GM12801 (cell line): ENCODE measurements around the gene PARM1.

ENCODE experiments used
- CTCF ChIP-seq: IDR thresholded peaks from one replicate; pipeline ENCODE4 v1.5.1; 2011; ENCODE audit warnings: control low read depth; ENCODE audit not compliant: insufficient read length; ENCODE audit errors: extremely low read depth

The PARM1 gene, protein sequence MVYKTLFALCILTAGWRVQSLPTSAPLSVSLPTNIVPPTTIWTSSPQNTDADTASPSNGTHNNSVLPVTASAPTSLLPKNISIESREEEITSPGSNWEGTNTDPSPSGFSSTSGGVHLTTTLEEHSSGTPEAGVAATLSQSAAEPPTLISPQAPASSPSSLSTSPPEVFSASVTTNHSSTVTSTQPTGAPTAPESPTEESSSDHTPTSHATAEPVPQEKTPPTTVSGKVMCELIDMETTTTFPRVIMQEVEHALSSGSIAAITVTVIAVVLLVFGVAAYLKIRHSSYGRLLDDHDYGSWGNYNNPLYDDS

DNA sequence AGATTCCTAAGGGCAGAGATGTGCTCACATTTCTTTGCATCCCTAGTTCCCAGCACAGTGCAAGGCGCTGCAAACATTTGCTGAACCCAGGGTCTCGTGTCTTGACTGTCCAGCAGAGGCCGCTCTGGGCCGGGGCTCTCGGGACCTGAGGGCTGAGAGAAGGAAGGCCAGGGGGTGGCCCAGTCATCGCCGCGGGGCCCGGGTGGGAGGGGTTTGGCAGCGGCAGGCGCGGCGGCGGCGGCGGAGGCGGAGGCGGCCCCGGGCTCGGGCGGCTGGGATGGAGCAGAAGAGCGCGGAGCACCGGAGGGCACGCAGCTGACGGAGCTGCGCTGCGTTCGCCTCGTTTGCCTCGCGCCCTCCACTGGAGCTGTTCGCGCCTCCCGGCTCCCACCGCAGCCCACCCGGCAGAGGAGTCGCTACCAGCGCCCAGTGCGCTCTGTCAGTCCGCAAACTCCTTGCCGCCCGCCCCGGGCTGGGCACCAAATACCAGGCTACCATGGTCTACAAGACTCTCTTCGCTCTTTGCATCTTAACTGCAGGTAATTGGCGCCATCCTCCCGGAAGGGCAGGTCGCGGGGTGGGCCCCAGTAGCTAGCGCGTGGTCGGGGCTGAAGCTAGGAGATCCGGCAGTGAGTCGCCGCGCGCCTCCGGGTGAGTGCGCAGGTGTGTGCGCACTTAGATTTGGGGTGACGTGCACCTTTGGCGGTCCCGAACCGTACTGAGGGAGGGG, at the start of gene PARM1:
Gene PARM1 (plus strand): TSS at position 285 of the 730 bp plus-strand sequence. CDS start 212 bp downstream, at position 497.
- no peak for TF ChIP-seq CTCF

- TF ChIP-seq CTCF: no peak
These were observed 48.6 kb upstream of the PARM1 start for GRCh38 chr4:74884266-74884665.

GRCh38 chr4:74886484-74886883, 46.4 kb upstream of the PARM1 start:
- no peak for TF ChIP-seq CTCF

GRCh38 chr4:74890341-74890740, 42.6 kb upstream of the PARM1 start:
- TF ChIP-seq CTCF: no peak

DNA sequence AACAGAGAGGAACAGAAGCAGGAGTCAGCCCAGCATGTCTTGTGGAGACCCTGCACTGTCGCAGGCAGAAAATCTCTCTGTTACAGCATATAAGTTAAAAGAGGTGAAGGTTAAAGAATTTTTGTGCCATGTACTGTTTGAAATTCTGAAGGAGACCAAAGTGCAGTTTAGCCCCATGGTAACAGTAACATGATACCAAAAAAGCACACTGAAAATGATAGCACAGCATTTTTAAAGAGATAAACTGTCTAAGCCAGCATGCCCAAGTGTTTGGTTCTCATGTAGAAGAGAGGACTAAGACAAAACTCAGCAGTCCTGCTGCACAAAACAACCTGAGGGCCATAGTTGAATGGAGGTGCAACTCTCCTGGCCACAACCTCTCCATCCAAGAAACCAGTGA, 41.9 kb upstream of the PARM1 start:
- no peak for TF ChIP-seq CTCF

- TF ChIP-seq CTCF: no peak
These were observed 39.7 kb upstream of the PARM1 start for GRCh38 chr4:74893171-74893570.

DNA sequence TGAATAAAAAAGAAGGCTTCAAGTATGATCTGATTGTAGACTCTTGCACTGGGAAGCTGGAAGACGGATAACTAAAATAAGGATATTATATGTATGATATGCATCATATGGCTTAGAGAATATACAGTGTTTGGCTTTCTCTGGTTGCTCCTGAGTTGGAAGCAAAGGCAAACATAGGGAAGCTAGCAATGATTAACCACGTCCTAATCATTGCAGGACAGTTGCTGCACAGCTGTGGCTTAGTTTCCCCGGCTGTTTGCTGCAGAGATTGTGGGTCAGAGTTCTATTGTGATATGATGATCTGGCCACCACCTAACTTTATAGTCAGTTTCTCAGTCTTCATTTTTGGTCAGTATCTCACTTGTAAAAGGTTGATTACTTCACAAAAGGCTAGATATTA, 36.3 kb upstream of the PARM1 start:
- TF ChIP-seq CTCF: no peak
